Parathyroid adenoma (tissue), 2 donors: ENCODE results near the gene KCNQ1OT1.

Experiments used
- H2AFZ ChIP-seq: fragments of 300-600 bp; sonication (generic); one replicate; pipeline ENCODE4 v1.7.0; 2017; ENCODE audit warnings: antibody characterized with exemption, mild to moderate bottlenecking
- H3K27ac ChIP-seq: fragments of 300-600 bp; sonication (generic); one replicate; pipeline ENCODE4 v1.7.0; 2017
- H3K27me3 ChIP-seq: fragments of 300-600 bp; sonication (generic); one replicate; pipeline ENCODE4 v1.7.0; 2017; ENCODE audit warnings: low read length; ENCODE audit not compliant: control insufficient read depth, insufficient read depth
- H3K36me3 ChIP-seq: fragments of 300-600 bp; sonication (generic); one replicate; pipeline ENCODE4 v1.7.0; 2017; ENCODE audit warnings: low read length; ENCODE audit not compliant: control insufficient read depth, insufficient read depth
- H3K4me1 ChIP-seq: fragments of 300-600 bp; sonication (generic); one replicate; pipeline ENCODE4 v1.7.0; 2017; ENCODE audit warnings: control low read depth
- H3K4me2 ChIP-seq: fragments of 300-600 bp; sonication (generic); one replicate; pipeline ENCODE4 v1.7.0; 2017; ENCODE audit warnings: low read length
- H3K4me3 ChIP-seq: fragments of 300-600 bp; sonication (generic); one replicate; pipeline ENCODE4 v1.7.0; 2017; ENCODE audit warnings: low read depth, low read length
- H3K79me2 ChIP-seq: fragments of 300-600 bp; sonication (generic); one replicate; pipeline ENCODE4 v1.7.0; 2017; ENCODE audit warnings: control low read depth
- H3K9ac ChIP-seq: fragments of 300-600 bp; sonication (generic); one replicate; pipeline ENCODE4 v1.7.0; 2017; ENCODE audit warnings: mild to moderate bottlenecking
- H3K9me3 ChIP-seq: fragments of 300-600 bp; sonication (generic); one replicate; pipeline ENCODE4 v1.7.0; 2017; ENCODE audit warnings: low read length; ENCODE audit not compliant: control insufficient read depth
- CTCF ChIP-seq: fragments of 300-600 bp; sonication (generic); IDR thresholded peaks from one replicate; pipeline ENCODE4 v1.7.0; 2017; ENCODE audit warnings: antibody characterized with exemption, mild to moderate bottlenecking
- donor health status: primary hyperparathyroidism.

KCNQ1OT1 gene

GRCh38 chr11:2671748-2672147, 28.0 kb downstream of the KCNQ1OT1 start:
- H3K36me3 ChIP-seq: no peaks in the 10 kb centered on the region
- no peaks in the 10 kb centered on the region for H3K79me2 ChIP-seq
- no peaks in the 10 kb centered on the region for H3K4me1 ChIP-seq
- H3K9ac ChIP-seq: no peak overlapping the region
- no peaks in the 10 kb centered on the region for H3K9me3 ChIP-seq
- no peak for TF ChIP-seq CTCF
- H3K27me3 ChIP-seq: no peaks in the 10 kb centered on the region
- H3K27ac ChIP-seq: no peak overlapping the region
- H2AFZ ChIP-seq: no peak overlapping the region
- no peak overlapping the region for H3K4me2 ChIP-seq
- no peak overlapping the region for H3K4me3 ChIP-seq

- Histone ChIP-seq H3K27ac (no peak overlapping the region), H3K4me1 (no peaks in the 10 kb centered on the region)
- TF ChIP-seq CTCF: no peak
Observed at GRCh38 chr11:2670541-2671100, 29.2 kb downstream of the KCNQ1OT1 start.

GRCh38 chr11:2669634-2670469, 29.9 kb downstream of the KCNQ1OT1 start:
- no peak overlapping the region for H2AFZ ChIP-seq
- H3K36me3 ChIP-seq: no peaks in the 10 kb centered on the region
- H3K4me1 ChIP-seq: no peaks in the 10 kb centered on the region
- no peak overlapping the region for H3K4me3 ChIP-seq
- no peak for TF ChIP-seq CTCF
- no peaks in the 10 kb centered on the region for H3K27me3 ChIP-seq
- H3K9ac ChIP-seq: no peak overlapping the region
- H3K79me2 ChIP-seq: no peaks in the 10 kb centered on the region
- H3K4me2 ChIP-seq: no peak overlapping the region
- no peaks in the 10 kb centered on the region for H3K9me3 ChIP-seq
- H3K27ac ChIP-seq: no peak overlapping the region

More at GRCh38 chr11:2670541-2671100, 29.2 kb downstream of the KCNQ1OT1 start:
- Histone ChIP-seq H3K9ac (no peak overlapping the region), H3K4me3 (no peak overlapping the region), H3K36me3 (no peaks in the 10 kb centered on the region), H3K4me2 (no peak overlapping the region), H3K27me3 (no peaks in the 10 kb centered on the region), H3K79me2 (no peaks in the 10 kb centered on the region), H2AFZ (no peak overlapping the region), H3K9me3 (no peaks in the 10 kb centered on the region)

- no peaks in the 10 kb centered on the region for H3K4me1 ChIP-seq
- no peaks in the 10 kb centered on the region for H3K79me2 ChIP-seq
- no peak overlapping the region for H2AFZ ChIP-seq
- H3K36me3 ChIP-seq: no peaks in the 10 kb centered on the region
- H3K4me3 ChIP-seq: no peak overlapping the region
- H3K27me3 ChIP-seq: no peaks in the 10 kb centered on the region
- no peak overlapping the region for H3K4me2 ChIP-seq
- no peak overlapping the region for H3K27ac ChIP-seq
- H3K9me3 ChIP-seq: no peaks in the 10 kb centered on the region
- H3K9ac ChIP-seq: no peak overlapping the region
- no peak for TF ChIP-seq CTCF
Observed at GRCh38 chr11:2668876-2669275, 30.9 kb downstream of the KCNQ1OT1 start.

GRCh38 chr11:2667940-2668339, 31.9 kb downstream of the KCNQ1OT1 start:
- H3K4me1 ChIP-seq: no peaks in the 10 kb centered on the region

More at GRCh38 chr11:2667940-2668339, 31.9 kb downstream of the KCNQ1OT1 start:
- Histone ChIP-seq H3K9me3 (no peaks in the 10 kb centered on the region), H3K4me2 (no peak overlapping the region), H3K36me3 (no peaks in the 10 kb centered on the region), H3K4me3 (no peak overlapping the region), H3K27me3 (no peaks in the 10 kb centered on the region), H3K27ac (no peak overlapping the region), H2AFZ (no peak overlapping the region), H3K79me2 (no peaks in the 10 kb centered on the region), H3K9ac (no peak overlapping the region)
- no peak for TF ChIP-seq CTCF
